K562 (cell line): Measurements from ENCODE around the gene CCT4.

ENCODE experiments used
- FOXP1 ChIP-seq: sonication (generic); formaldehyde crosslinking; IDR thresholded peaks from 2 replicates; pipeline ENCODE4 v1.8.0; 2022; ENCODE audit warnings: mild to moderate bottlenecking, missing genetic modification reagents
- IRF2 ChIP-seq: sonication (generic); formaldehyde crosslinking; IDR thresholded peaks from 2 replicates; pipeline ENCODE4 v1.8.1; 2022; ENCODE audit warnings: mild to moderate bottlenecking, missing genetic modification reagents
- KAT7 ChIP-seq: sonication (generic); formaldehyde crosslinking; IDR thresholded peaks from 2 replicates; pipeline ENCODE4 v1.8.0; 2022; ENCODE audit warnings: missing genetic modification reagents, mild to moderate bottlenecking, borderline replicate concordance
- MAX ChIP-seq: sonication (generic); formaldehyde crosslinking; IDR thresholded peaks from 2 replicates; pipeline ENCODE4 v1.9.0; 2022; ENCODE audit warnings: mild to moderate bottlenecking, missing genetic modification reagents
- NR2C1 ChIP-seq, 2 experiments: fragments of 450-650 bp; IDR thresholded peaks; 2 replicates each; pipeline ENCODE4 v1.6.1; 2017; ENCODE audit warnings: mild to moderate bottlenecking in 2 of 2, antibody characterized with exemption in 1 of 2, inconsistent platforms in 1 of 2, missing compliant biosample characterization in 1 of 2, missing genetic modification characterization in 1 of 2
- NR2C2 ChIP-seq, 2 experiments: fragments of 200-800 bp in 1 of 2; sonication (Bioruptor generic) in 1 of 2; sonication (generic) in 1 of 2; formaldehyde crosslinking in 1 of 2; IDR thresholded peaks; 2 replicates each; pipeline versions ENCODE4 v1.6.1 to v1.8.0; 2016 to 2022; ENCODE audit warnings: mild to moderate bottlenecking in 1 of 2, missing compliant biosample characterization in 1 of 2, missing genetic modification characterization in 1 of 2, missing genetic modification reagents in 1 of 2
- POLR2A ChIP-seq: fragments of 450-650 bp; conservative IDR thresholded peaks from 2 replicates; pipeline ENCODE4 v1.6.1; 2016
- POLR3A ChIP-seq: IDR thresholded peaks from 2 replicates; pipeline ENCODE4 v1.6.1; 2011; ENCODE audit warnings: borderline replicate concordance, mild to moderate bottlenecking, moderate library complexity; ENCODE audit not compliant: insufficient read length, insufficient read depth; ENCODE audit errors: extremely low read depth
- SNAPC5 ChIP-seq: fragments of 250-450 bp; sonication (Bioruptor Pico); IDR thresholded peaks from 2 replicates; pipeline ENCODE4 v1.8.0; 2021; ENCODE audit warnings: moderate library complexity, mild to moderate bottlenecking, inconsistent platforms
- THRA ChIP-seq: fragments of 450-650 bp; IDR thresholded peaks from 2 replicates; pipeline ENCODE4 v1.6.1; 2017; ENCODE audit warnings: mild to moderate bottlenecking, moderate library complexity
- USF1 ChIP-seq: sonication (generic); formaldehyde crosslinking; IDR thresholded peaks from 2 replicates; pipeline ENCODE4 v1.9.0; 2022; ENCODE audit warnings: mild to moderate bottlenecking, missing genetic modification reagents
- YY1 ChIP-seq, 3 experiments: IDR thresholded peaks; 2 replicates each; pipeline ENCODE4 v1.6.1; 2011; ENCODE audit warnings: low read length in 2 of 3, mild to moderate bottlenecking in 2 of 3, moderate library complexity in 2 of 3, borderline replicate concordance in 1 of 3, control low read depth in 1 of 3, low read depth in 1 of 3; ENCODE audit not compliant: insufficient read depth in 3 of 3, insufficient replicate concordance in 2 of 3, control insufficient read depth in 1 of 3, insufficient read length in 1 of 3; ENCODE audit errors: extremely low read depth in 1 of 3
- ZBTB26 ChIP-seq: fragments of 450-650 bp; formaldehyde crosslinking; IDR thresholded peaks from 2 replicates; pipeline ENCODE4 v1.4.0; 2022; ENCODE audit warnings: missing genetic modification characterization
- ZEB2 ChIP-seq: fragments of 450-650 bp; IDR thresholded peaks from 2 replicates; pipeline ENCODE4 v1.6.1; 2016

- TF ChIP-seq POLR3A (no peak), THRA (no peak), KAT7 (CRISPR knock-in tag) (no peak), USF1 (CRISPR knock-in tag) (no peak), NR2C1 (IDR thresholded peaks at IDR 0.05) (no peak), NR2C1 (tag; IDR thresholded peaks at IDR 0.05) (no peak), IRF2 (CRISPR knock-in tag) (no peak), SNAPC5 (no peak), ZEB2 (no peak), ZBTB26 (CRISPR knock-in tag) (no peak), POLR2A (no peak), FOXP1 (CRISPR knock-in tag) (no peak), YY1 (IDR thresholded peaks at IDR 0.05; ENCODE audit: borderline replicate concordance in 1 of 3, control insufficient read depth in 1 of 3, extremely low read depth in 1 of 3, insufficient read depth in 3 of 3, insufficient read length in 1 of 3, insufficient replicate concordance in 2 of 3, low read depth in 1 of 3, low read length in 2 of 3) (no peak), MAX (CRISPR knock-in tag) (no peak), NR2C2 (CRISPR knock-in tag; IDR thresholded peaks at IDR 0.05) (no peak), NR2C2 (tag; IDR thresholded peaks at IDR 0.05) (no peak)
Observed at GRCh38 chr2:61857224-61857623, 31.2 kb downstream of the CCT4 start.
